Inflammatory macrophage treated with lipopolysaccharide for 4 hours (primary cell): Measurements from ENCODE around the gene ANAPC4.

Experiments used
- DNase-seq: peaks from one replicate; pipeline ENCODE4 v3.0.0-alpha.2; 2020

ANAPC4 gene

GRCh38 chr4:25439918-25440477, 62.9 kb downstream of the ANAPC4 start:
- DNase-seq, result peak; percentile 63

- no peak for DNase-seq
Observed at GRCh38 chr4:25440478-25441030, 63.5 kb downstream of the ANAPC4 start.

GRCh38 chr4:25441519-25442117, 64.6 kb downstream of the ANAPC4 start:
- DNase-seq, result peak; percentile 18

DNA sequence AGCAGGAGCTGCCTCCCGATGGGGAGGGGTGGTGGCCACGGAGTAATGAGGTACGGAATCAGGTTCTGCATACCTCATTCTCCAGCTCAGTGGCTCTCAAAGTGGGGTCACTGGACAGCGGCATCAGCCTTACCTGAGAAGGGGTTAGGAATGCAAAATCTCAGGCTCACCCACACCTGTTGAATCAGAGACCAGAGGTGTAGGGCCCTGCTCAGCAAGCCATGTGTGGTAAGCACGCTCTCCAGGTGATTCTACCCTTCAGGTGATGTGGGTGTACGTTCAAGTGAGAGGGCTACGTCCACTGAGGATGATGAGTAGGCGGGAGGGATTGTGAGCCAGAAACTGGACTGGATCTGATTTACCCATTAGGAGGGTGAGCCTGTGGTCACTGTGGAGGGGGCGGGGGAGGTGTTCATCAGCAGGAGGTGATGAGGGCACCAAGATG, 65.8 kb downstream of the ANAPC4 start:
- DNase-seq, result no peak

GRCh38 chr4:25443851-25444250, 66.8 kb downstream of the ANAPC4 start:
- no peak for DNase-seq

- no peak for DNase-seq
Observed at GRCh38 chr4:25446611-25447010, 69.5 kb downstream of the ANAPC4 start.

DNA sequence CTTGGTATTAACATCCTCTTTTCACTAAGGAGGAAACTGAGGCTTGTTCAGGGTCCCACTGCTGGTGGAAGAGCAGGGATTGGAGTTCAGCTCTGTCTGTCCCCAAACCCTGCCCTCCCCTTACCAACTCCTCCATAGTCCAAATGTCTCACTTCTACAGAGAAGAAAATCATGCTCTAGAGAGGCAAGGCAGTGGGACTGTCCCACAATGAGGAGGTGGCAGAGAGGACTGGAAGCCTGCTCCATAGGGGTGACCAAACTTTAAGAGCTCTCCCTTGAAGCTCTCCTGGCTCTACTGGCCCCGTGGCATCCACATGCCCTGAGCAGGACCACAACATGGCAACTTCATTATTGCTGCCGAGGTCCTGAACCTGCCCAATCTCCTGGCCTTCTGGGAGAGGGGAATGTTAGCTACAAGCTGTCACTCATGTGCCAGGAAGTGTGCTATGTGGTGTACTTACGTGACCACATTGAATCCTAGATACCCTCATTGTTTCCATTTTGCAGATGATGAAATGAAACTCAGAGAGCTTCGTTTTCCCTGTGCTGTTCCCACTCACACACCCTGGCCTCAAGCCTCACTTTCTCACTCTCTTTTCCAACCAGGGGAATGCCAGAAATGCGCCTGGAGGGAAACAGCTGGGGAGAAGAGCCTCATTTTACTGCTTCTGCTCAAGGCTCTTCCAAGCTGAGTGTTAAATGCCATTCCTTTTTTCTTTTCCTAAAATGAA, 71.5 kb downstream of the ANAPC4 start:
- no peak for DNase-seq

DNA sequence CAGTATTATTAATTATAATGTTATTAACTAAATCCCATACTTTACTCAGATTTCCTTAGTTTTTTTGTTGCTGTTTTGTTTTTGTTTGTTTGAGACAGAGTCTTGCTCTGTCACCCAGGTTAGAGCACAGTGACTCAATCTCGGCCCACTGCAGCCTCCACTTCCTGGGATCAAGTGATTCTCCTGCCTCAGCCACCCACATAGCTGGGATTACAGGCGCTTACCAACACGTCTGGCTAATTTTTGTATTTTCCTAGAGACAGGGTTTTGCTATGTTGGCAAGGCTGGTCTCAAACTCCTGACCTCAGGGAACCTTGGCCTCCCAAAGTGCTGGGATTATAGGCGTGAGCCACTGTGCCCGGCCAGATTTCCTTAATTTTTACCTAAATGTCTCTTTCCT, 72.2 kb downstream of the ANAPC4 start:
- DNase-seq, result peak; percentile 25

- DNase-seq, result no peak
Observed at GRCh38 chr4:25449688-25450087, 72.6 kb downstream of the ANAPC4 start.

GRCh38 chr4:25450491-25450901, 73.4 kb downstream of the ANAPC4 start:
- no peak for DNase-seq

DNA sequence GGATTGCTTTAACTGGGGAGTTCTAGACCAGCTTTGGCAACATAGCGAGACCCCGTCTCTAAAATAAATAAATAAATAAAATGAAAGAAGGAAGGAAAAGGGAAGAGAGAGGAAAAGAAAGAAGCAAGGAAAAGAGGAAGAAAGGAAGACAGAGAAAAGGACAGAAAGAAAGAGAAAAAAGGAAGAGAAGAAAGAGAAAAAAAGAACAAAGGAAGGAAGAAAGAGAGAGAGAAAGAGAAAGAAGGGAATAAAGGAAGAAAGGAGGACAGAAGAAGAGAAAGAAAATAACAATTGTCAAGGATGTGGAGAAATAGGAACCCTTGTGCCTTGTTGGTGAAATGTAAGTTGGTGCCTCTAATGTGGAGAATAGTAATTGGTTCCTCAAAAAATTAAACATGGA, 74.6 kb downstream of the ANAPC4 start:
- DNase-seq, result no peak

DNA sequence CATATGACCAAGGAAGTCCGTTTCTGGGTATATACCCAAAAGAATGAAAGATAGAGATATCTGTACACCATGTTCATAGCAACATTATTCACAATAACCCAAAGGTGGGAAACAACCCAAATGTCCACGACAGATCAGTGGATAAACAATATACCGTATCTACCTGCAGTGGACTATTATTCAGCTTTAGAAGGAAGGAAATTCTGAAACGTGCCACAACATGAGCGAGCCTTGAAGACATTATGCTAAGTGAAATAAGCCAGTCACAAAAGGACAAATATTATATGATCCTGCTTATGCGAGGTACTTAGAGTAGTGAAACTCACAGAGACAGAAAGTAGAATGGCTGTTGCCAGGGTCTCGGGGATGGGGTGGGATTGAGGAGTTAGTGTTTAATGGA, 75.0 kb downstream of the ANAPC4 start:
- no peak for DNase-seq

GRCh38 chr4:25454476-25454875, 77.4 kb downstream of the ANAPC4 start:
- no peak for DNase-seq

DNA sequence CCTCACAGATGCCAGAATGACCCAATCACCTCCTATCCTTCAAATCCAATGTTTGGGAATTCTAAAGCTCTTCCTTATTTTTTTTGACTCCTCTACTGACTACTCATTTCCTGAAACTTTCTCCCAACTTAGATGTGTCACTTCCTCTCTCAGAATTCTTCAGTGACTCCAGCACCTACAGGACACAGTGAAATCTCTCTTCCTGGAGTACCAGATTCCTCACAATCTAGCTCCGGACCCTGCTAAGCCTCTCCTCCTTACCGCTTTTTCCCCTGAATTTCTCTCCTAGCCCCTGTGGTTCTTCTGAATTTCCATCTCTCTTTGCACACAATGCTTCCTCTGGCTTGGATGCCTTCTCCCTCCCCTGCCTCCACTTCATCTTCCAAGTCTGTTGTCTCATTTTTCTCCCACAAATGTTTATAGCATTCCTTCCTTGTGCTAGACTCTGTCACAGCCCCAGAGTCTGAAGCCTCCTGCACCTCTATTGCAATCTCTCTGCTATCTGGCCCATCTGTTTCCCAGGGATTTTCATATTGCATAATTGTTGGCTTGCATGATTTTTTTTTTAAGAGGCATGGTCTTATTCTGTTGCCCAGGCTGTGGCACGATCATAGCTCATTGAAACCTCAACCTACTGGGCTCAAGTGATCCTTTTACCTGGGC, 80.1 kb downstream of the ANAPC4 start:
- DNase-seq, result no peak

GRCh38 chr4:25466966-25467697, 90.1 kb downstream of the ANAPC4 start:
- no peak for DNase-seq

- DNase-seq, result no peak
Observed at GRCh38 chr4:25467843-25468242, 90.8 kb downstream of the ANAPC4 start.
